ENCODE results near the gene YKT6.

The YKT6 gene

GRCh38 chr7:44258865-44259546, 58.2 kb downstream of the YKT6 start:
- no peak for DNase-seq (ENCODE audit: low spot score)

GRCh38 chr7:44259547-44260457, 59.0 kb downstream of the YKT6 start:
- peak; percentile 63 for DNase-seq (ENCODE audit: low spot score)

DNA sequence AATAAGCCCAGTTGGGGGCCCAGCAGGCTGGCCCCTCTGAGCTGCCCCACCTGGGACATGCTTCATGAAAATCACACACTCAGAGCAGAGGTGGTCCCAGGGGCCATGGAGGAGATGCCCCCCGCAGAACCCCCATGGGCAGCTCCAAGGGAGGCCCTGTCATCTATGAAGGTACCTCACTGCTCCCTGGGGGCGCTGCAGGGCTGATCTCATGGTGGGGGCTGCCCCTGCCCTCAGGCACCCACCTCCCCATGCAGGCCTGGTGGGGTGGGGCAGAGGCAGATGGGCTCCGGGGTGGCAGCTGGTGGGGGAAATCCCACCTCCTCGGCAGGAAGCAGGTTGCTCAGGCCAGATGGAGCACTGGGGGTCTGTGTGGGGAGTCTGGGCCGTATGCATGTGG, 60.5 kb downstream of the YKT6 start:
- no peak for DNase-seq (ENCODE audit: low spot score)

GRCh38 chr7:44262031-44262430, 61.3 kb downstream of the YKT6 start:
- DNase-seq (ENCODE audit: low spot score), result no peak

DNA sequence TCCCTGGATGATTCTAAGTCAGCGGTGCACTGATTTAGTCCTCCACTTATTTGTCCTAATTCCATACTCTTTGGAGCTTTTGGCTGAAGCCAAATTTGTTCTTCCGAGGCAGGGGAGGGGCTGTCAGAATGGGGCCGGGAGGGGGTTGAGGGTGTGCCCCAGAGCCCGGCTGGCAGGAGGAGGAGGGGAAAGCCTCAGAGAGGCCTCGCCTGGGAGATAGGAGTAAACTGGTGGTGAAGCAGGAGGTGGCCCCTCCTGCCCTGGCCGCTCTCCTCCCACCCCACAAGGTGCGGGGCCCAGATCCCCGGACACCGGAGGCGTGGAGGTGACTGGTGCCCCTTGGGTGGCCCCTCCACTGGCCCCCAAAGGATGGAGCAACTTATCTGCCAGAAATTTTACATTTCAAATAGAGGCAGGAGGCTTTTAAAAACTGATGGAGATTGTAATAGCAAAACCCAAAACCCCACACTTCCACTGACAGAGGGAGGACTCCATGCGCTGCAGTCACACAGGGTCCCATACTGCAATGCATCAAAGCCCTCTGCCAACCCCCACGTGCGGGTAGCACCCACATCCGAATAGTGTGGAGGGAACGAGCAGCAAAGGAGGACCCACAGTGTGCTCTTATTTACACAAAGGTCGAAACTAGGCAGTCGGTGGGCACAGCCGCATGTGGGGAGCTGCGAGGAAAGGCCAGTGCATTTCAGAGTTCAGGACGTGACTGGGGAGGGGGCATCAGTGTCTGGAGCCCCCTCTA, 62.7 kb downstream of the YKT6 start:
- no peak for DNase-seq (ENCODE audit: low spot score)
